Limb (tissue), 2 donors: ENCODE data around the gene ARPC4.
A peak's percentile ranks its signal among the peaks of the same experiment; 100 is the strongest.
"Not testable (repeated sequence)": the region's sequence is repeated elsewhere in the genome, so short reads cannot be mapped to it uniquely, and the experiment has no call there.

Source experiments
- DNase-seq, 2 donors: peaks; one replicate each; pipeline ENCODE4 v3.0.0-alpha.2; 2016; ENCODE audit errors: extremely low spot score in 2 of 2

Gene ARPC4

DNA sequence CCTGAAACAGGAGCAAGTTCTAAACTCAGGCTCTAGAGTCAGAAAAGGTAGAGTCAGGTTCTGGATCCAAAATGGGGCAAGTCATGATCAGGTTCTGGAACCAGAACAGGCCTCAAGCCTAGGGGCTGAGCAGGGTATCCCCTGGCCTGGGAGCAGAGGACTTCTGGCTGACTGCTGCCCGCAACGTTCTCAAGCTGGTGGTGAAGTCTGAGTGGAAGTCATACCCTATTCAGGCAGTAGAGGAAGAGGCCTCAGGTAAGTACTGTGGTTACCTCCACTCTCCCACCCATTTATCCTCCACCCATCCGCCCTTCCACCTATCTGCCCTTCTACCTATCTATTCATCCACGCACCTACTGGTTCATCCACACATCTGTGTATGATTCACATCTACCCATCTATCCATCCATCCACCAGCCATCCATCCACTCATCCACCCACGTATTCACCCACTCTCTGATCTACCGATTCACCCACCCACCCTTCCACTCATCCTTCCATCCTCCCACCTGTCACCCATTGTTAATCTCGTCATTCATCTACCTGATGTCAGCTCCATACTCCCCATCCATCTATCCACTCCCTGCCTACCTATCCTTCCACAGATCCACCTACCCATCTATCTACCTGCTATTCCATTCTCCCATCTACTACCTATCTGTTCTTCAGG is 25.9 kb downstream of the ARPC4 start:
- no peak for DNase-seq

- no peak for DNase-seq
Observed at GRCh38 chr3:9820543-9820942, 27.7 kb downstream of the ARPC4 start.

DNA sequence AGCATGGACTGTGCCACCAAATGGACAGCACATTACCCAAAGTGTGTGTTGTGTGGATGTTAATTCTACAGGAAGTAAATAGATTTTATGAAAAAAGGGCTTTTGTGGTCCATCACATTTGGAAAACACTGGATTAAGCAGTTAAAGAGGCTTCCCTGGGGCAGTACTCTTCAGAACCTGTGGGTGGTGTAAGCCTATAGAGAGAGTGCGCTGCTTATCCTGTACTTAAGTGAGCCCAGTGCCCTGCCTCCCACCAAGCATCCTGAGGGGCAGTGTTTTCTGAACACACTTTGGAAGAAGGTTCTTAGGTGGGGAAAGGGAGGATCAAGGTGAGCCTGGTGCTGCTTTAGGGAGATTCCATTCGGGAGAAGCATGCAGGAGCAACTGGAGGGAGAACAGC is 28.1 kb downstream of the ARPC4 start:
- DNase-seq, result no peak

- DNase-seq, result no peak
Observed at GRCh38 chr3:9825451-9826040, 32.7 kb downstream of the ARPC4 start.

- no peak for DNase-seq
Observed at GRCh38 chr3:9826815-9827573, 34.1 kb downstream of the ARPC4 start.

DNA sequence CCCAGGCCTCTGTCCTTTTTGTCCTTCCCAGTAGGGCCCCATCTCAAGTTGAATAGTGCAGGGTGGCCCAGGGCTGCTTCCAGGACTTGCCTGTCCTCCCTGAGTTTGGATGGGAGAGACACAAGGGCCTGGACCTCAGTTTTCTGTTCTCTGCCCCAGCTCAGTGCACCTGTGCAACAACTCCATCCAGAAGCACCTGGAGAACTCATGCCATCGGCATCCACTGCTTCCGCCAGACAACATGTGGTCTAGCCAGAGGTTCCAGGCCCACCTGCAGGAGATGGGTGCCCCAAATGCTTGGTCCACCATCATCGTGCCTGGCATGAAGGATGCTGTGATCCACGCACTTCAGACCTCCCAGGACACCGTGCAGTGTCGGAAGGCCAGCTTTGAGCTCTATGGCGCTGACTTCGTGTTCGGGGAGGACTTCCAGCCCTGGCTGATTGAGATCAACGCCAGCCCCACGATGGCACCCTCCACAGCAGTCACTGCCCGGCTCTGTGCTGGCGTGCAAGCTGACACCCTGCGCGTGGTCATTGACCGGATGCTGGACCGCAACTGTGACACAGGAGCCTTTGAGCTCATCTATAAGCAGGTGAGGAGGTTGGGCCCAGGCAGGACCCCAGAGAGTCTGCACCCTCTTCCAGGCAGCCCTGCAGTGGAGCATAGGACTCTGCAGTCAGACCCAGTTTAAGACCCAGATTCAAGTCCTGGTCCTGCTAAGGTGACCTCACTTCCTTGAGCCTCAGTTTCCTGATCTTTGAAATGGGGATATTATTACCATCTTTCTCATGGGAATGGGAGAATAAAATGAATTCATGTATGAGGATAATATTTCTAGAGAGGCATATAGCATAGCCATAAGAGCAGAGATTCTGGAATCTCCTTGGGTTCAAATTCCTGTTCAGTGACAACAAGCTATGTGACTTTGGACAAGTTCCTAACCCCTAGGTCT is 36.2 kb downstream of the ARPC4 start:
- DNase-seq, result no peak

GRCh38 chr3:9831253-9831652 is 38.4 kb downstream of the ARPC4 start:
- DNase-seq, result no peak

DNA sequence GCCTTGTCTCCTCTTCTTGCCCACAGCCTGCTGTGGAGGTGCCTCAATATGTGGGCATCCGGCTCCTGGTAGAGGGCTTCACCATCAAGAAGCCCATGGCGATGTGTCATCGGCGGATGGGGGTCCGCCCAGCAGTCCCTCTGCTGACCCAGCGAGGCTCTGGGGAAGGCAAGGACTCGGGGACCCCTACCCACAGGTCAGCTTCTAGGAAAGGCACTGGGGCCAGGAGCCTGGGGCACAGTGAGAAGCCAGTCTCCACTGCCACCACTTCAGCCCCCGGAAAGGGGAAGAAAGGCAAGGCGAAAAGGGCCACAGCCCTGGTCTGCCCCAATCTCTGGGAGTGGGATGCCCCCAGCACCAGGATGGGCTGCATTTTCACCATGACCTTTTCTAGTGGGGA is 40.2 kb downstream of the ARPC4 start:
- no peak for DNase-seq

GRCh38 chr3:9834520-9835380 is 41.9 kb downstream of the ARPC4 start:
- no peak for DNase-seq

DNA sequence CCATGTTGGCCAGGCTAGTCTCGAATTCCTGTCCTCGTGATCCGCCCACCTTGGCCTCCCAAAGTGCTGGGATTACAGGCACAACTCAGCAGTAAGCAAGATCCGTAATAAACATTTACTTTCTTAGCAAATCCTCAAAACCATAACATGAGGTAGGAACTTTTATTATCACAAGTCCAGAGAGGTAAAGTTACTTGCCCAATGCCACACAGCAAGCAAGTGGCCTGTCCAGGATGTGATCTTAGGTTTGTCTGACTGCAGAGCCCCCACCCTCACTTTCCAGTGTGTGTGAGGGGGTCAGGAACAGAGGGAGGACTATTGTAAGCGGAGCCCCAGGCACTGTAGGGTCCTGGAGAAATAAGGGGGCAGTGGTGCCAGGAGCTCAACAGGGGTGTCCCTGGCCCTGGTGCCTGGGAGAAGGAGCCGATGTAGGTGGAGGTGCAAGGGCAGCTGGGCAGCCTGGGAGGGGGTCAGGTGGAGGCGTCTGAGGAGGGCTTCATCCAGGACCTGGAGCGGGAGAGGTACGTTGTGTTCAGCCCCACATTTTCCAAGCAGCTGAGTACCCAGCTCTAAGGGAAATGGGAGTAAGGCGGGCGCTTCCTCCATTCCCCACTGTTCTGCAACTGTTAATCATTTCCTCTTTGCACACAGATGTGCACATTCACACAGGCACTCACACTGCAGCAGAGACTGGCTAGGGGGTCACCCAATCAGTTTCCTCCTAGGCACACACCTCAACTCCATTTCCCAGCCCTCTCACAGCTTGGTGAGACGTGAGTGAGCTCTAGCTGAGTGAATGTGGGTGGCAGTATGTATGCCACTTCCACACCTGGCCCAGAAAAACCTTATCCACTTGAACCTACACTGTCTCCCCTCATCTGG is 45.1 kb downstream of the ARPC4 start:
- no peak for DNase-seq

DNA sequence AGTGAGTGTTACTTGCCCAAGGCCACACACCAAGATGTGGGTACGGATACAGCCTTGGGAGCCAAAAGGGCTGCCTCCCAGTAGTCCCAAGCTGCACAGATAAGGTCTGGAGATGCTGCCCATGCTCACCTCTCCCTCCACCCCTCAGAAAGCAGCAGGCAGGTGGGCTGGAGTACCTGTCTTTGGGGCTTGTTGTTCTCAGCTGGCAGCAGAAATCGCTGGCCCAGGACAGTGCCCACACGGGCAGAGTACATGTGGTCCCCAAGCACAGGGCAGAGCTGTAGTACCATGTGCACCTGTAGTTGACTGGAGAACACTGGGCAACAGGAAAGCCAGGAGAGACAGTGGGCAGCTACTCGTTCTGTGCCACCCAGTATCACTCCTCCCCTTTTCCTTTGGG is 46.0 kb downstream of the ARPC4 start:
- DNase-seq, result no peak

- no peak for DNase-seq
Observed at GRCh38 chr3:9841015-9841414, 48.1 kb downstream of the ARPC4 start.

GRCh38 chr3:9843715-9844438 is 51.0 kb downstream of the ARPC4 start, which contains the start of gene RPUSD3:
Gene RPUSD3, minus strand, starts transcription at chr3:9844008. Its CDS starts 18 bp downstream, at chr3:9843990.
- peak; percentile 93 to 99 for DNase-seq

DNA sequence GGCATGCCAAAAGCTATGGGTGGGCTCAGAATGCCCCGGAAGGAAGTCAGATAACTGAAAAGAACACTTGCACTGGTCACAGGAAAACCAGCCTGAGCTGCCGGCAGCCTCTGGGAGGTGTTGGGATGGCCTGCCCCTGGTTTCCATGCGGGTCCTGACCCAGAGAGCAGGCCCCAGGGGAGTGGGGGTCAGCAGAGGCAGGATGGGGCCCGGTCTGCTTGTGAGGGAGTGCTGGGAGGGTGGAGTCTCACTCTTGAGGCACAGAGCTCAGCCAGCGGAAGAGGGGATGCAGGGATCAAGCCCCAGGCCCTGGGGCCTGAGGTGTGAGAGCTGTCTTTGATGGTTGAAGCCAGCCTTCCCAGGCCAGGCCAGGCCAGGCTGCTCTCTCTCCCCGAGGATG is 53.3 kb downstream of the ARPC4 start:
- DNase-seq, result no peak

DNA sequence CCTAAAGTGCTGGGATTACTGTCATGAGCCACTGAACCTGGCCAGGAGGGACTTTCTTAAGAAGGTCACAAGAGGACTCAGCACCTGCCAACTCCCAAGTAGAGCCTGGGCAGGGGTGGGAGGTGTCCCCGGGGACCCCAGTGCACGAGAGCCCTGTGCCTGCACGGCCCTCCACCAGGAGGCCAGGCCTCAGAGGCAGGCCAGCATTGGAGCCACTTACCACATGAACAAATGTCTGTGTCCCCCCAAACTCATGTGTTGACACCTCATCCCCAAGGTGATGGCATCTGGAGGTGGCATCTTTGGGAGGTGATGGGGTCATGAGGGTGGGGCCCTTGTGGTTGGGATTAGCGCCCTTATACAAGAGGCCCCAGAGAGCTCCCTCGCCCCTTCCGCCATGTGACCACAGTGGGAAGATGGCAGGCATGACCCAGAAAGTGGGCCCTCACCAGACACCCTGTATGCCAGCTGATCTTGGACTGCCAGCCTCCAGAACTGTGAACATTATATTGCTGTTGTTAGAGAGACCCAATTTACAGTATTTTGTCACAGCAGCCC is 54.1 kb downstream of the ARPC4 start:
- DNase-seq, result no peak

DNA sequence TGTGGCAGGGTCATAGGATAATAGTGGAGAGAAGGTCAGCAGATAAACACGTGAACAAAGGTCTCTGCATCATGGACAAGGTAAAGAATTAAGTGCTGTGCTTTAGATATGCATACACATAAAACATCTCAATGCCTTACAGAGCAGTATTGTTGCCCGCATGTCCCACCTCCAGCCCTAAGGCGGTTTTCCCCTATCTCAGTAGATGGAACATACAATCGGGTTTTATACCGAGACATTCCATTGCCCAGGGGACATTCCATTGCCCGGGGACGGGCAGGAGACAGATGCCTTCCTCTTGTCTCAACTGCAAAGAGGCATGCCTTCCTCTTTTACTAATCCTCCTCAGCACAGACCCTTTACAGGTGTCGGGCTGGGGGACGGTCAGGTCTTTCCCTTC is 55.0 kb downstream of the ARPC4 start:
- not testable (repeated sequence) for DNase-seq

DNA sequence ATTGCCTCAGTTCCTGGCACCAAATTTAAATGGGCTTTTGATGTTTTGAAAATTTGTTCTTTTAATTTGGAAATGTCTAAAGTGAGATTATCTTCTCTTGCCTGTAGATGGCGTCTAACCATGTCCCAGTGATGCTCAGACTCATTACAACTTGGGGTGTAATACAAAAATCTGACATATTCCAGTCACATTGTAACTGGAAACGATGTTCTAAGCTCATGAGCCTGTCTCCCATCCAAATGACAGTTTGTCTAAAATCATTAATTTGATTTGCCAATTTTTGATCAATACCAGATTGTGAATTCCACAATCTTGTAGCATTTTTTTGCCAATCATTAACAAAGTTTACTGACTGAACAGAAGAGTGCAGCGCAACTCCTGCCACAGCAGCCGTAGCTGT is 56.0 kb downstream of the ARPC4 start:
- peak in 1 of 2 donors; percentile 15 for DNase-seq

GRCh38 chr3:9851383-9851782 is 58.5 kb downstream of the ARPC4 start:
- DNase-seq, result not testable (repeated sequence)

DNA sequence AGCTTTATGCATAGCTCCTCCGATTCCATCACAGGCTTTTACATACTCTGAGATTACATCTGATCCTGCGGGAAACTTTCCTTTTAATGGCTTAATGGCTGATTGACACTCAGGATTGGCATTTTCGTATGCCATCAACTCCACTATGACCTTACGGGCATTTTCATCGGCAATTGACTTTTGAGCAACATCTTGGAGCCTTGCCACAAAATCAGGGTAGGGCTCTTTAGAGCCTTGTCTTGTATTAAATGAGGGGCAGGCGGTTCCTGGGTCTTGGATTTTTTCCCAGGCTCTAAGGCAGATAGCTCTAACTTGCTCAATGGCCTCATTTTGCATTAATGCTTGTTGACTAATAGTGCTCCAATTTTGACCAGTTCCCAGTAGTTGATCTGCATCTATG is 59.0 kb downstream of the ARPC4 start:
- not testable (repeated sequence) for DNase-seq
